Activated CD4-positive, alpha-beta T cell treated with anti-CD3 and anti-CD28 coated beads, Interleukin-2, amount 50 U/mL, for 48 hours (primary cell): ENCODE data around the gene FSTL4.
"Not testable (repeated sequence)": the region's sequence is repeated elsewhere in the genome, so short reads cannot be mapped to it uniquely, and the experiment has no call there.

Source experiments
- DNase-seq, 2 experiments: peaks; one replicate each; pipeline ENCODE4 v3.0.0-alpha.2; 2020

The FSTL4 gene

GRCh38 chr5:133399247-133399891 is 213.0 kb downstream of the FSTL4 start:
- no peak for DNase-seq

- peak; percentile 54 to 65 for DNase-seq
Observed at GRCh38 chr5:133398646-133399101, 213.7 kb downstream of the FSTL4 start.

GRCh38 chr5:133397990-133398645 is 214.2 kb downstream of the FSTL4 start:
- no peak for DNase-seq

- DNase-seq = no peak
Observed at GRCh38 chr5:133397348-133397747, 215.0 kb downstream of the FSTL4 start.

GRCh38 chr5:133396814-133397213 is 215.5 kb downstream of the FSTL4 start:
- DNase-seq = peak in 1 of 2 experiments; percentile 15

- DNase-seq = no peak
Observed at GRCh38 chr5:133396187-133396741, 216.1 kb downstream of the FSTL4 start.

GRCh38 chr5:133395207-133395606 is 217.1 kb downstream of the FSTL4 start:
- DNase-seq = not testable (repeated sequence)

GRCh38 chr5:133394477-133394817 is 217.9 kb downstream of the FSTL4 start:
- DNase-seq = not testable (repeated sequence)

- DNase-seq = no peak
Observed at GRCh38 chr5:133393776-133394476, 218.4 kb downstream of the FSTL4 start.

GRCh38 chr5:133392448-133392847 is 219.9 kb downstream of the FSTL4 start:
- no peak for DNase-seq

GRCh38 chr5:133391354-133392136 is 220.8 kb downstream of the FSTL4 start:
- DNase-seq = no peak

- no peak for DNase-seq
Observed at GRCh38 chr5:133390416-133391353, 221.7 kb downstream of the FSTL4 start.

- no peak for DNase-seq
Observed at GRCh38 chr5:133389066-133389590, 223.2 kb downstream of the FSTL4 start.

GRCh38 chr5:133387621-133388020 is 224.7 kb downstream of the FSTL4 start:
- no peak for DNase-seq

GRCh38 chr5:133387091-133387490 is 225.2 kb downstream of the FSTL4 start:
- DNase-seq = no peak

- DNase-seq = no peak
Observed at GRCh38 chr5:133386662-133387061, 225.7 kb downstream of the FSTL4 start.

- no peak for DNase-seq
Observed at GRCh38 chr5:133385346-133385745, 227.0 kb downstream of the FSTL4 start.

- DNase-seq = no peak
Observed at GRCh38 chr5:133384903-133385302, 227.4 kb downstream of the FSTL4 start.

GRCh38 chr5:133384120-133384855 is 228.1 kb downstream of the FSTL4 start:
- no peak for DNase-seq

GRCh38 chr5:133383580-133383939 is 228.8 kb downstream of the FSTL4 start:
- no peak for DNase-seq
